ENCODE data around the gene PIKFYVE.

- TF ChIP-seq, protein P1, sequence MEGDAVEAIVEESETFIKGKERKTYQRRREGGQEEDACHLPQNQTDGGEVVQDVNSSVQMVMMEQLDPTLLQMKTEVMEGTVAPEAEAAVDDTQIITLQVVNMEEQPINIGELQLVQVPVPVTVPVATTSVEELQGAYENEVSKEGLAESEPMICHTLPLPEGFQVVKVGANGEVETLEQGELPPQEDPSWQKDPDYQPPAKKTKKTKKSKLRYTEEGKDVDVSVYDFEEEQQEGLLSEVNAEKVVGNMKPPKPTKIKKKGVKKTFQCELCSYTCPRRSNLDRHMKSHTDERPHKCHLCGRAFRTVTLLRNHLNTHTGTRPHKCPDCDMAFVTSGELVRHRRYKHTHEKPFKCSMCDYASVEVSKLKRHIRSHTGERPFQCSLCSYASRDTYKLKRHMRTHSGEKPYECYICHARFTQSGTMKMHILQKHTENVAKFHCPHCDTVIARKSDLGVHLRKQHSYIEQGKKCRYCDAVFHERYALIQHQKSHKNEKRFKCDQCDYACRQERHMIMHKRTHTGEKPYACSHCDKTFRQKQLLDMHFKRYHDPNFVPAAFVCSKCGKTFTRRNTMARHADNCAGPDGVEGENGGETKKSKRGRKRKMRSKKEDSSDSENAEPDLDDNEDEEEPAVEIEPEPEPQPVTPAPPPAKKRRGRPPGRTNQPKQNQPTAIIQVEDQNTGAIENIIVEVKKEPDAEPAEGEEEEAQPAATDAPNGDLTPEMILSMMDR (IDR thresholded peaks at IDR 0.05; ENCODE audit: insufficient read depth, low read depth, low read length) = no peak
- TF ChIP-seq EZH2 (IDR thresholded peaks at IDR 0.05; ENCODE audit: insufficient read depth, low read length) = no peak
Measured at GRCh38 chr2:208268156-208268952, 2.3 kb downstream of the PIKFYVE start.

Data from astrocyte (in vitro differentiated cells and primary cell).